H1 (cell line): ENCODE measurements around the gene GCK. TPM values are rescaled to one million over a fixed set of nuclear protein-coding genes. Genes with fewer than 3 reads are reported as not detected.

Source experiments
- CTCF ChIA-PET: fragments of 300-600 bp; sonication (Branson Sonifier 250); formaldehyde crosslinking; loops from one replicate; lab custom pipeline; 2021; ENCODE audit not compliant: partially characterized antibody; lab: Charles Lee
- POLR2A ChIA-PET: fragments of 300-600 bp; sonication (Branson Sonifier 250); formaldehyde crosslinking; loops from one replicate; lab custom pipeline; 2021; ENCODE audit warnings: inconsistent platforms; ENCODE audit not compliant: partially characterized antibody; lab: Charles Lee
- DNase-seq, 2 experiments: peaks; one replicate each; pipeline versions ENCODE4 v3.0.0 to v3.0.0-alpha.2; 2010 to 2022; ENCODE audit warnings: low spot score in 2 of 2, low read depth in 1 of 2, mixed read lengths in 1 of 2
- FAIRE-seq: peaks from 2 replicates; lab custom pipeline; 2011; peaks lifted over from hg19 to GRCh38; lab: Jason Lieb, UNC
- H2AFZ ChIP-seq: 2 replicates; pipeline ENCODE4 v1.8.1; 2012; ENCODE audit warnings: low read length, inconsistent platforms
- H2AK5ac ChIP-seq: 2 replicates; pipeline ENCODE4 v1.6.1; 2013; ENCODE audit warnings: low read depth, low read length
- H2BK120ac ChIP-seq: replicated peaks from 2 replicates; pipeline ENCODE3; 2013; ENCODE audit warnings: low read depth, low read length, inconsistent platforms
- H2BK12ac ChIP-seq: 2 replicates; pipeline ENCODE4 v1.6.1; 2013; ENCODE audit warnings: low read depth, low read length
- H2BK15ac ChIP-seq: 2 replicates; pipeline ENCODE4 v1.6.1; 2013; ENCODE audit warnings: low read length
- H2BK20ac ChIP-seq: 2 replicates; pipeline ENCODE4 v1.6.1; 2013; ENCODE audit warnings: low read length
- H2BK5ac ChIP-seq: 2 replicates; pipeline ENCODE4 v1.6.1; 2013; ENCODE audit warnings: low read depth, low read length
- H3K14ac ChIP-seq: 2 replicates; pipeline ENCODE4 v1.6.1; 2013; ENCODE audit warnings: inconsistent platforms; ENCODE audit not compliant: insufficient read length
- H3K18ac ChIP-seq: 2 replicates; pipeline ENCODE4 v1.6.1; 2013; ENCODE audit warnings: low read length; ENCODE audit errors: extremely low read depth
- H3K23ac ChIP-seq: 2 replicates; pipeline ENCODE4 v1.6.1; 2013; ENCODE audit warnings: inconsistent platforms; ENCODE audit not compliant: insufficient read length
- H3K23me2 ChIP-seq: 2 replicates; pipeline ENCODE4 v1.6.1; 2013; ENCODE audit warnings: low read depth, low read length
- H3K27ac ChIP-seq: 2 replicates; pipeline ENCODE4 v1.6.1; 2011; ENCODE audit warnings: low read depth, low read length, inconsistent platforms
- H3K27me3 ChIP-seq, 4 experiments: replicated peaks in 1 of 4; 1 replicate in 1 of 4; 2 replicates in 3 of 4; pipeline versions ENCODE4 v1.6.1 to v1.8.1; 2011 to 2013; ENCODE audit warnings: low read length in 3 of 4, mild to moderate bottlenecking in 3 of 4, inconsistent platforms in 2 of 4, mixed read lengths in 2 of 4, moderate library complexity in 1 of 4; ENCODE audit not compliant: control insufficient read depth in 3 of 4, insufficient read depth in 3 of 4; ENCODE audit errors: extremely low read depth in 1 of 4
- H3K36me3 ChIP-seq, 4 experiments: 2 replicates each; pipeline versions ENCODE4 v1.6.1 to v1.8.1; 2011 to 2013; ENCODE audit warnings: mild to moderate bottlenecking in 4 of 4, low read length in 3 of 4, moderate library complexity in 2 of 4, control low read depth in 1 of 4, inconsistent platforms in 1 of 4; ENCODE audit not compliant: insufficient read depth in 4 of 4, control insufficient read depth in 2 of 4
- H3K4ac ChIP-seq: replicated peaks from 2 replicates; pipeline ENCODE3; 2013; ENCODE audit warnings: low read length, low read depth, mixed read lengths, inconsistent platforms; ENCODE audit not compliant: insufficient read length
- H3K4me1 ChIP-seq, 4 experiments: replicated peaks in 1 of 4; 1 replicate in 1 of 4; 2 replicates in 3 of 4; pipeline versions ENCODE4 v1.6.1 to v1.8.1; 2011 to 2013; ENCODE audit warnings: low read length in 3 of 4, inconsistent platforms in 2 of 4, mixed read lengths in 1 of 4; ENCODE audit not compliant: insufficient read depth in 4 of 4, control insufficient read depth in 3 of 4
- H3K4me2 ChIP-seq, 2 experiments: 2 replicates each; pipeline versions ENCODE4 v1.6.1 to v1.8.1; 2011 to 2013; ENCODE audit warnings: low read depth in 2 of 2, low read length in 2 of 2, control low read depth in 1 of 2, inconsistent platforms in 1 of 2, mild to moderate bottlenecking in 1 of 2; ENCODE audit not compliant: insufficient read depth in 1 of 2
- H3K4me3 ChIP-seq, 4 experiments: fragments of 200-600, 300-600 bp in 1 of 4; sonication (generic), shearing (Covaris generic), sonication (Bioruptor Twin) in 1 of 4; 2 replicates each; pipeline versions ENCODE4 v1.5.1 to v1.8.1; 2011 to 2016; ENCODE audit warnings: low read length in 4 of 4, low read depth in 3 of 4, control low read depth in 2 of 4, inconsistent platforms in 2 of 4, mild to moderate bottlenecking in 2 of 4, mixed read lengths in 1 of 4, moderate library complexity in 1 of 4; ENCODE audit not compliant: insufficient read depth in 2 of 4; ENCODE audit errors: extremely low read depth in 1 of 4
- H3K56ac ChIP-seq: replicated peaks from 2 replicates; pipeline ENCODE3; 2013; ENCODE audit warnings: low read depth, mild to moderate bottlenecking, mixed read lengths, low read length, inconsistent platforms; ENCODE audit not compliant: insufficient read length
- H3K79me1 ChIP-seq: 2 replicates; pipeline ENCODE4 v1.6.1; 2013; ENCODE audit warnings: low read depth, low read length, control low read depth
- H3K79me2 ChIP-seq, 2 experiments: 2 replicates each; pipeline versions ENCODE4 v1.6.1 to v1.8.1; 2012 to 2013; ENCODE audit warnings: low read length in 2 of 2, mild to moderate bottlenecking in 2 of 2, inconsistent platforms in 1 of 2; ENCODE audit not compliant: insufficient read depth in 2 of 2, control insufficient read depth in 1 of 2
- H3K9ac ChIP-seq, 4 experiments: replicated peaks in 1 of 4; 1 replicate in 1 of 4; 2 replicates in 3 of 4; pipeline versions ENCODE4 v1.6.1 to v1.8.1; 2011 to 2013; ENCODE audit warnings: low read depth in 3 of 4, low read length in 3 of 4, control low read depth in 2 of 4, mild to moderate bottlenecking in 2 of 4, moderate library complexity in 2 of 4, inconsistent platforms in 1 of 4; ENCODE audit errors: extremely low read depth in 1 of 4
- H3K9me3 ChIP-seq, 2 experiments: 2 replicates each; pipeline versions ENCODE4 v1.6.1 to v1.8.1; 2012 to 2013; ENCODE audit warnings: mild to moderate bottlenecking in 2 of 2, moderate library complexity in 2 of 2, control low read depth in 1 of 2, inconsistent platforms in 1 of 2, low read depth in 1 of 2, low read length in 1 of 2, mixed read lengths in 1 of 2; ENCODE audit not compliant: insufficient read depth in 2 of 2
- H4K20me1 ChIP-seq, 2 experiments: replicated peaks in 1 of 2; 2 replicates each; pipeline versions ENCODE3 to v1.8.1; 2011 to 2013; ENCODE audit warnings: inconsistent platforms in 2 of 2, low read length in 2 of 2, mild to moderate bottlenecking in 1 of 2; ENCODE audit not compliant: insufficient read depth in 2 of 2, control insufficient read depth in 1 of 2
- H4K5ac ChIP-seq: 2 replicates; pipeline ENCODE4 v1.6.1; 2013; ENCODE audit warnings: low read length, low read depth, mixed read lengths, inconsistent platforms; ENCODE audit not compliant: insufficient read length
- H4K8ac ChIP-seq: 2 replicates; pipeline ENCODE4 v1.8.0; 2013; ENCODE audit warnings: mild to moderate bottlenecking, moderate library complexity, low read length, inconsistent platforms; ENCODE audit not compliant: insufficient read depth; ENCODE audit errors: extremely low read depth
- H4K91ac ChIP-seq: replicated peaks from 2 replicates; pipeline ENCODE3; 2013; ENCODE audit warnings: low read length, mixed read lengths, inconsistent platforms; ENCODE audit not compliant: insufficient read length
- CBX5 ChIP-seq: fragments of 300-800, 300-1000 bp; sonication (generic); IDR thresholded peaks from 2 replicates; pipeline ENCODE4 v1.7.1; 2016; ENCODE audit warnings: antibody characterized with exemption, low read length, low read depth
- JUND ChIP-seq: IDR thresholded peaks from 2 replicates; pipeline ENCODE4 v1.6.1; 2011; ENCODE audit warnings: mild to moderate bottlenecking, improper control_type of control experiment, low read length
- KDM1A ChIP-seq: fragments of 200-600, 300-600 bp; sonication (generic); IDR thresholded peaks from 2 replicates; pipeline ENCODE4 v1.7.1; 2016; ENCODE audit warnings: mild to moderate bottlenecking, low read length, borderline replicate concordance
- KDM5A ChIP-seq: fragments of 200-600 bp; IDR thresholded peaks from 2 replicates; pipeline ENCODE4 v1.7.1; 2012; ENCODE audit warnings: mild to moderate bottlenecking, low read length, inconsistent platforms, mixed read lengths
- NANOG ChIP-seq: IDR thresholded peaks from 2 replicates; pipeline ENCODE4 v1.6.1; 2011; ENCODE audit warnings: low read length, low read depth, mild to moderate bottlenecking, inconsistent platforms; ENCODE audit not compliant: insufficient read depth, poor library complexity, severe bottlenecking
- RNF2 ChIP-seq: fragments of 200-900, 300-1000 bp; sonication (generic); IDR thresholded peaks from 2 replicates; pipeline ENCODE4 v1.7.1; 2016; ENCODE audit warnings: borderline replicate concordance, low read depth, mild to moderate bottlenecking, antibody characterized with exemption, low read length; ENCODE audit not compliant: poor library complexity, severe bottlenecking; ENCODE audit errors: missing control alignments
- SIRT6 ChIP-seq: IDR thresholded peaks from one replicate; pipeline ENCODE4 v1.7.1; 2012; ENCODE audit warnings: low read length, inconsistent platforms
- SP2 ChIP-seq: IDR thresholded peaks from 2 replicates; pipeline ENCODE4 v1.6.1; 2012; ENCODE audit warnings: mild to moderate bottlenecking, low read length, inconsistent platforms
- TBP ChIP-seq: IDR thresholded peaks from 2 replicates; pipeline ENCODE4 v1.6.1; 2011; ENCODE audit warnings: low read depth, low read length, improper control_type of control experiment
- TCF12 ChIP-seq: IDR thresholded peaks from 2 replicates; pipeline ENCODE4 v1.6.1; 2011; ENCODE audit warnings: low read depth, mild to moderate bottlenecking, low read length
- USF2 ChIP-seq: IDR thresholded peaks from 2 replicates; pipeline ENCODE4 v1.6.1; 2011; ENCODE audit warnings: low read length, improper control_type of control experiment
- WGBS, 2 experiments: shearing (Covaris generic) in 1 of 2; methylation state at CpG; one replicate each; pipeline versions ENCODE4 v1.1.6 to v1.1.7; 2013 to 2015; ENCODE audit warnings: low lambda C conversion rate in 2 of 2, mixed read lengths in 2 of 2, inconsistent platforms in 1 of 2, low coverage in 1 of 2, missing lambda C conversion rate in 1 of 2; ENCODE audit not compliant: insufficient replicate concordance in 2 of 2, insufficient coverage in 1 of 2, insufficient read length in 1 of 2; ENCODE audit errors: extremely low coverage in 1 of 2, missing lambda C conversion rate in 1 of 2; 5-methylcytosine and 5-hydroxymethylcytosine counted together
- polyA plus RNA-seq, 7 experiments: library from polyadenylated mRNA; depleted of rRNA in 3 of 7; stranded (reverse) in 5 of 7; unstranded in 2 of 7; fragments of >200 nt in 5 of 7; fragments of 200-250 nt in 2 of 7; gene quantifications; 1 replicate in 5 of 7; 2 replicates in 1 of 7; 4 replicates in 1 of 7; pipeline versions ENCODE4 v1.2.1 to v1.2.3, GENCODE V29; 2011 to 2013; ENCODE audit warnings: missing spikeins in 2 of 7, mixed read lengths in 2 of 7
- total RNA-seq: library from RNA; stranded (reverse); fragmentation: NEBNext Ultra II Directional; extraction: Animal tissue kit (Norgen Biotek cat#: 25700); gene quantifications from 2 replicates; pipeline ENCODE4 v1.2.1, GENCODE V29; 2021

Gene GCK
- total and polyA plus RNA-seq, 2 of the 8 experiments (the other 6 are each of a cell fraction or from before 2014, with no cell fraction given), result 2.4 to 4.9 TPM

GRCh38 chr7:44121761-44122420 is 67.3 kb downstream of the GCK start:
- H2AFZ ChIP-seq, result no peak overlapping the region
- H3K27me3 ChIP-seq, result peaks cover 0 to 4% (median 0%) of the 10 kb centered on the region in 4 experiments; a peak in 3 of 7 replicates
- FAIRE-seq, result no peak
- peaks cover 9% of the 10 kb centered on the region for H3K23me2 ChIP-seq
- ChIA-PET POLR2A (interaction anchor here (0.9 to 5.4 kb wide), 9 partner anchors 10 to 50 kb away, joined by 3 to 50 read pairs (median 9); no protein-coding TSS in a partner anchor), CTCF (interaction anchor here (1.0 to 6.2 kb wide), 8 partner anchors 9 to 102 kb away, joined by 3 to 27 read pairs (median 4); no protein-coding TSS in a partner anchor)
- H3K23ac ChIP-seq, result no peak overlapping the region
- peaks cover 4 to 6% of the 10 kb centered on the region in 2 experiments for H4K20me1 ChIP-seq
- no peak overlapping the region for H2BK120ac ChIP-seq
- H3K4ac ChIP-seq, result no peak overlapping the region
- H2AK5ac ChIP-seq, result peak overlapping the region; percentile 4; the same call in 1 of the 2 replicates
- H2BK5ac ChIP-seq, result no peak overlapping the region
- H3K4me2 ChIP-seq, result peak overlapping the region; percentile 23 to 79; a peak in 2 of 4 replicates
- no peak overlapping the region for H3K56ac ChIP-seq
- no peak overlapping the region for H4K5ac ChIP-seq
- H2BK20ac ChIP-seq, result no peak overlapping the region
- H2BK12ac ChIP-seq, result no peak overlapping the region
- no peak for DNase-seq
- no peak overlapping the region for H4K91ac ChIP-seq
- no peak overlapping the region for H3K14ac ChIP-seq
- peaks cover 3 to 16% of the 10 kb centered on the region in 2 experiments; a peak in 3 of 4 replicates for H3K79me2 ChIP-seq
- H3K9me3 ChIP-seq, result no peaks in the 10 kb centered on the region
- H2BK15ac ChIP-seq, result no peak overlapping the region
- H3K27ac ChIP-seq, result no peak overlapping the region
- peaks cover 0 to 7% (median 3%) of the 10 kb centered on the region in 4 experiments; a peak in 4 of 7 replicates for H3K4me1 ChIP-seq
- no peak overlapping the region for H3K9ac ChIP-seq
- peaks cover 10 to 44% (median 19%) of the 10 kb centered on the region in 4 experiments; a peak in 7 of 8 replicates for H3K36me3 ChIP-seq
- no peak overlapping the region for H3K18ac ChIP-seq
- WGBS, 2 experiments, result 91% methylated on average over 12 of the region's 12 CpGs; no CpG with 5 or more reads in 1 of the 2 experiments
- peak overlapping the region in 1 of 4 experiments; percentile 77; a peak in 2 of 8 replicates for H3K4me3 ChIP-seq
- H3K79me1 ChIP-seq, result peaks cover 10% of the 10 kb centered on the region
- H4K8ac ChIP-seq, result no peak overlapping the region
- TF ChIP-seq TBP, result no peak
- TF ChIP-seq SIRT6, result no peak
- no peak for TF ChIP-seq CBX5
- no peak for TF ChIP-seq SP2
- TF ChIP-seq NANOG, result no peak
- TF ChIP-seq KDM5A, result no peak
- no peak for TF ChIP-seq RNF2
- no peak for TF ChIP-seq JUND
- TF ChIP-seq TCF12, result no peak
- TF ChIP-seq KDM1A, result no peak
- TF ChIP-seq USF2, result no peak
